K562 (cell line): ENCODE measurements around the gene OOSP4A. TPM values are rescaled to one million over a fixed set of nuclear protein-coding genes. Genes with fewer than 3 reads are reported as not detected.

Experiments used
- BACH1 ChIP-seq: fragments of 200-800 bp; sonication (Bioruptor generic); IDR thresholded peaks from 2 replicates; pipeline ENCODE4 v1.6.1; 2016; ENCODE audit warnings: missing genetic modification characterization, missing compliant biosample characterization
- BRD4 ChIP-seq: fragments of 200-600 bp; sonication (generic); IDR thresholded peaks from 2 replicates; pipeline ENCODE4 v1.6.1; 2017; ENCODE audit warnings: inconsistent platforms
- CXXC5 ChIP-seq: fragments of 250-450 bp; sonication (Bioruptor Pico); IDR thresholded peaks from 2 replicates; pipeline ENCODE4 v1.8.0; 2022; ENCODE audit warnings: inconsistent platforms, mild to moderate bottlenecking, moderate library complexity
- EP400 ChIP-seq: fragments of 450-650 bp; IDR thresholded peaks from 2 replicates; pipeline ENCODE4 v1.6.1; 2017; ENCODE audit warnings: antibody characterized with exemption, mild to moderate bottlenecking, moderate library complexity
- ESRRA ChIP-seq: fragments of 450-650 bp; IDR thresholded peaks from 2 replicates; pipeline ENCODE4 v1.6.1; 2014; ENCODE audit warnings: low read depth, mild to moderate bottlenecking, moderate library complexity, borderline replicate concordance
- HCFC1 ChIP-seq: IDR thresholded peaks from 2 replicates; pipeline ENCODE4 v1.6.1; 2012; ENCODE audit warnings: low read depth, low read length, improper control_type of control experiment
- HOMEZ ChIP-seq: fragments of 250-450 bp; sonication (Bioruptor Pico); IDR thresholded peaks from 2 replicates; pipeline ENCODE4 v1.4.0; 2020; ENCODE audit warnings: mild to moderate bottlenecking, moderate library complexity
- IRF1 ChIP-seq: sonication (generic); formaldehyde crosslinking; IDR thresholded peaks from 2 replicates; pipeline ENCODE4 v1.8.0; 2022; ENCODE audit warnings: missing genetic modification reagents, mild to moderate bottlenecking, borderline replicate concordance
- JUND ChIP-seq, 2 experiments: IDR thresholded peaks; 2 replicates in 1 of 2; 3 replicates in 1 of 2; pipeline ENCODE4 v1.6.1; 2011; ENCODE audit warnings: borderline replicate concordance in 2 of 2, low read depth in 2 of 2, low read length in 2 of 2, improper control_type of control experiment in 1 of 2, missing biosample characterization in 1 of 2, missing genetic modification characterization in 1 of 2, missing genetic modification reagents in 1 of 2
- NR2C1 ChIP-seq, 2 experiments: fragments of 450-650 bp; IDR thresholded peaks; 2 replicates each; pipeline ENCODE4 v1.6.1; 2017; ENCODE audit warnings: mild to moderate bottlenecking in 2 of 2, antibody characterized with exemption in 1 of 2, inconsistent platforms in 1 of 2, missing compliant biosample characterization in 1 of 2, missing genetic modification characterization in 1 of 2
- PKNOX1 ChIP-seq: fragments of 450-650 bp; IDR thresholded peaks from 2 replicates; pipeline ENCODE4 v1.6.1; 2016
- PRPF4 ChIP-seq: fragments of 200-400 bp; formaldehyde crosslinking; IDR thresholded peaks from one replicate; pipeline ENCODE4 v1.6.1; 2017; ENCODE audit warnings: low read length, low read depth, mild to moderate bottlenecking; ENCODE audit not compliant: insufficient read depth, poor library complexity, severe bottlenecking
- SIX5 ChIP-seq, 2 experiments: IDR thresholded peaks; 2 replicates each; pipeline ENCODE4 v1.6.1; 2011; ENCODE audit warnings: low read length in 2 of 2, borderline replicate concordance in 1 of 2, low read depth in 1 of 2, mild to moderate bottlenecking in 1 of 2, moderate library complexity in 1 of 2; ENCODE audit not compliant: insufficient read depth in 1 of 2
- SMAD3 ChIP-seq: fragments of 450-650 bp; formaldehyde crosslinking; conservative IDR thresholded peaks from 2 replicates; pipeline ENCODE4 v1.4.0; 2020; ENCODE audit warnings: mild to moderate bottlenecking
- TCF7 ChIP-seq: sonication (generic); IDR thresholded peaks from 2 replicates; pipeline ENCODE4 v1.6.1; 2016; ENCODE audit warnings: antibody characterized with exemption, borderline replicate concordance
- TRIM24 ChIP-seq, 2 experiments: fragments of 450-650 bp; IDR thresholded peaks; 2 replicates each; pipeline ENCODE4 v1.6.1; 2016
- XRCC4 ChIP-seq: IDR thresholded peaks from one replicate; pipeline ENCODE4 v1.6.1; 2011; ENCODE audit not compliant: insufficient read depth, insufficient read length; ENCODE audit errors: extremely low read depth
- ZNF584 ChIP-seq: fragments of 200-800 bp; sonication (Bioruptor generic); IDR thresholded peaks from 2 replicates; pipeline ENCODE4 v1.6.1; 2016; ENCODE audit warnings: low read depth, mild to moderate bottlenecking, missing genetic modification characterization, missing compliant biosample characterization
- ZNF76 ChIP-seq: fragments of 250-450 bp; sonication (Bioruptor Pico); IDR thresholded peaks from 2 replicates; pipeline ENCODE4 v1.4.0; 2020; ENCODE audit warnings: mild to moderate bottlenecking, moderate library complexity, borderline replicate concordance
- polyA plus RNA-seq, 8 experiments: library from polyadenylated mRNA; depleted of rRNA in 4 of 8; stranded (reverse) in 5 of 8; unstranded in 3 of 8; fragments of >200 nt; fragmentation: Nextera tagmentation in 2 of 8; fragmentation: Illumina TruSeq in 1 of 8; extraction: Ambion mirVana in 2 of 8; extraction: Trizol in 1 of 8; gene quantifications; 2 replicates each; pipeline versions ENCODE4 v1.2.1 to v1.2.3, GENCODE V29; 2011 to 2014; ENCODE audit warnings: inconsistent platforms in 1 of 8, missing spikeins in 1 of 8
- total RNA-seq, 7 experiments: library from RNA; depleted of rRNA in 6 of 7; stranded (reverse); fragments of >200 nt in 6 of 7; fragmentation: Illumina TruSeq in 2 of 7; extraction: Trizol in 2 of 7; gene quantifications; 2 replicates each; pipeline versions ENCODE4 v1.2.1 to v1.2.3, GENCODE V29; 2011 to 2021; ENCODE audit warnings: low replicate concordance in 1 of 7

Gene OOSP4A
- total and polyA plus RNA-seq, 9 of the 15 experiments (the other 6 are each of a cell fraction or from before 2014, with no cell fraction given), result 0.40 to 2.4 (median 0.74) TPM; not detected in 2

- peak; percentile 43; the same call in 1 of the 2 replicates for TF ChIP-seq ZNF76 (CRISPR knock-in tag)
- peak; percentile 48; the same call in 1 of the 2 replicates for TF ChIP-seq HOMEZ (CRISPR knock-in tag)
- TF ChIP-seq TRIM24 (IDR thresholded peaks at IDR 0.05), result peak; percentile 87 to 96; a peak in 3 of 4 replicates
- TF ChIP-seq BACH1 (tag), result peak; percentile 64; the same call in 1 of the 2 replicates
- no peak for TF ChIP-seq SIX5 (IDR thresholded peaks at IDR 0.05; ENCODE audit: borderline replicate concordance in 1 of 2, insufficient read depth in 1 of 2, low read depth in 1 of 2, low read length in 2 of 2)
- TF ChIP-seq PRPF4, result no peak
- 0 out of 2 replicates have a peak, but pooled peaks have one; percentile 16 for TF ChIP-seq EP400
- TF ChIP-seq PKNOX1, result peak; percentile 42; the same call in 1 of the 2 replicates
- no peak for TF ChIP-seq ESRRA
- peak; percentile 65; the same call in 1 of the 2 replicates for TF ChIP-seq JUND (IDR thresholded peaks at IDR 0.05; ENCODE audit: borderline replicate concordance, low read depth, low read length)
- peak; percentile 38; the same call in 1 of the 3 replicates for TF ChIP-seq JUND (tag; IDR thresholded peaks at IDR 0.05; ENCODE audit: borderline replicate concordance, low read depth, low read length)
- no peak for TF ChIP-seq NR2C1 (IDR thresholded peaks at IDR 0.05)
- TF ChIP-seq NR2C1 (tag; IDR thresholded peaks at IDR 0.05), result peak; percentile 19
- TF ChIP-seq TCF7, result no peak
- no peak for TF ChIP-seq XRCC4
- TF ChIP-seq SMAD3 (CRISPR knock-in tag), result peak; percentile 5; the same call in 1 of the 2 replicates
- TF ChIP-seq ZNF584, result peak; percentile 94
- peak; percentile 47; the same call in 1 of the 2 replicates for TF ChIP-seq CXXC5 (CRISPR knock-in tag)
- no peak for TF ChIP-seq HCFC1
- TF ChIP-seq BRD4, result 0 out of 2 replicates have a peak, but pooled peaks have one; percentile 53
- no peak for TF ChIP-seq IRF1 (CRISPR knock-in tag)
Observed at GRCh38 chr11:59953463-59954218, 10.2 kb upstream of the OOSP4A start (continued).
